ENCODE data around the gene THBS3. TPM values are rescaled to one million over a fixed set of nuclear protein-coding genes. Genes with fewer than 3 reads are reported as not detected.

The THBS3 gene
- total RNA-seq, 1 experiment from 2014 or later, result 36.8 TPM

DNA sequence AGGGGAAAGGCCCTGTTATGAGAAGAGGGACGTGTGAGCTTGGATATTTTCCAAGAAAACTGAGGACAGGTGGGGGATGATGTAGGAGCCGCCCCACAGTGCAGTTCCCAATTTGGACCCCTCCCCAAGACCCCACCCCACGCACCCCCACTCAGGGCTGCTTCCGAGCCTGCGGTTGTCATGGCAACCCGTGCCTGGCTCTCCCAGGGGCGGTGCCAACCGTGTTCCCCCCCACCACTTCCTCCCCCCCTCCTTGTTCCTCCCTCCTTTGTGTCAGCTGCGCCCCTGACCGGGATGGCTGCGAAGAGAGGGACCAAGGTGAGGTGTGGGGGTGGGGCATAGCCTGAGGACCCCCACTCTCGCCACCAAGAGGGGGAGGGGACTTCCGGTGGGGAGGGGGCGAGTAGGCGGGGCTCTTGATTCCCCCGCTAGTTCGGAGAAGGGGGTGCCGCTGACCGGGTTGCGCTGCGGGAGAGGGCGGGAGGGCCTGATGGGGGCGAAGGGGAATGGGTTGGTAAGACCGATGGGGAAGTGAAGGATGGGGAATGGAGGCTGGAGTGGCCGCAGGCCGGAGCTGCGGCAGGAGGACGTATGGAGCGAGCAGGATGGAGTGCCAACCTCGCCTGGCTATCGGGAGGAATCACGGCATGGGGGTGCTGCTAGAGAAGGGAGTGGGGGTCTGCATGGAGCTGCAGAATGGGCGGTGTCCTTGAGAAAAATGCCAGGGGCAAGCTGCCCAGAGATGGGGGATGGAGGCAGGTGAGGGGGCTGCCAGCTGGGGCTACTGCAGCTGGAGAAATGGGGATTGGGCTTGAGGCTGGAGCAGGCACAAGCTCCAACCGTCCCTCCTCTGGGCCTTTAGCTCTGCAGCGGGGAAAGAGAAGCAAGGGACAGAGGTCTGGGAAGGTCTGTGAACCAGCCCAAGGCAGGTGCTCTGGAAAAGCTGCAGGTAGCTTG, 33.1 kb downstream of the THBS3 start:
- CTCF ChIA-PET, result interaction anchor here (1.2 to 3.8 kb wide), 5 partner anchors 11 to 83 kb away, joined by 3 to 32 read pairs (median 19); partner anchors contain the start of gene THBS3

DNA sequence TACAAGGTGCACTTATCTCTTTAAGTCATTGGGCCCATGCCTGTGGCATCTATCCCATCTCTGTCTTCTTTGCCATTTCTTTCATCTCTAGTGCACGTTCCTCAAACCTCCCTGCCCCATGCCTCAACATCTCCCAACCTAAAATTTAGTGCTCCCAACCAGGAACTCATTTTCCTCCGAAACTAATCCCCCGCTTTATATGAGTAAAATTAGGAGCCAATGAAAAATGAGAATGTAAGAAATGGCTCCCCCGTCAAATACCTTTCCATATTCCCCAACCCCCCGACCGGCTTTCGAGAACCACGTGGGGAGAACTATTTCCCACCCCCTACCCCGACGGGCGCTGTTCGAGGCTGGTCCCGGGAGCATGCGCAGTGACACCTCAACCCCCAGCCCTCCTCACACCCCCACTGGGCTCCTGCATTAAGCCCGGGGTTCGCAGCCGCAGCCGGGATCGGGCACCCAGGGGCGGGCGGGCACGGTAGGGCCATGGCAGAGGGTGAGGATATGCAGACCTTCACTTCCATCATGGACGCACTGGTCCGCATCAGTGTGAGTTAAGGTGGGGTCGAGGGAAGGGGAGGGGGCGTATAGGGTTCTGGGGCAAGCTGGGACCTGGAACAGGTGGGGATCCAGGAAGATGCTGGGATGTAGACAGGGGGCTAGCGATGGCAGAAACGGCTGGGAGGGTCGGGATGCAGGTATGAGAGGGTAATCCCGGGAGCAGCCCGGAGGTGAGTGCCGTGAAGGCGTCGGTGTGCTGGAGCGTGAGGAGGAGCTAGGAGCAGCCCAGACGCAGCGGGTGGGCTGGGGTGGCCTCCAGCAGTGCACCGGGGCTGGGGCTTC, 34.0 kb downstream of the THBS3 start, which contains the start of gene TRIM46:
TSS of gene TRIM46 (plus strand) at position 372 of the 846 bp plus-strand sequence. CDS start at position 490, 118 bp downstream.
- BruUV-seq (replicated peaks), result no TSS peak
- Mint-ChIP-seq H3K4me1 (ENCODE audit: low read depth, unreplicated experiment) (peaks cover 46% of the 10 kb centered on the region), H3K36me3 (ENCODE audit: insufficient read depth, unreplicated experiment) (peaks cover 45% of the 10 kb centered on the region), H3K4me3 (ENCODE audit: low read depth, unreplicated experiment) (peak within 1 kb of the TSS; percentile 96), H3K27me3 (ENCODE audit: unreplicated experiment) (peaks cover 21% of the 10 kb centered on the region), H3K27ac (ENCODE audit: unreplicated experiment) (peak within 1 kb of the TSS; percentile 83), H3K9me3 (ENCODE audit: low read depth, unreplicated experiment) (no peaks in the 10 kb centered on the region)
- CTCF ChIA-PET, result interaction anchor here (0.7 to 3.8 kb wide), 27 partner anchors 12 to 614 kb away, joined by 3 to 32 read pairs (median 5); partner anchors contain the start of genes ADAM15, CLK2, DPM3 and PMVK
- intact Hi-C loops (cut with micrococcal nuclease; ENCODE audit: unreplicated experiment), result no loop called here
- no peak for DNase-seq
- no peak for TF ChIP-seq CTCF (IDR thresholded peaks at IDR 0.05; ENCODE audit: unreplicated experiment)

More for the DNA sequence above, 33.1 kb downstream of the THBS3 start:
- intact Hi-C loops (cut with micrococcal nuclease; ENCODE audit: unreplicated experiment), result no loop called here
- H3K27me3 Mint-ChIP-seq (ENCODE audit: unreplicated experiment), result peaks cover 21% of the 10 kb centered on the region
- H3K27ac Mint-ChIP-seq (ENCODE audit: unreplicated experiment), result peak overlapping the region; percentile 83
- no peak for TF ChIP-seq CTCF (IDR thresholded peaks at IDR 0.05; ENCODE audit: unreplicated experiment)
- peaks cover 39% of the 10 kb centered on the region for H3K36me3 Mint-ChIP-seq (ENCODE audit: insufficient read depth, unreplicated experiment)
- DNase-seq, result no peak
- H3K4me3 Mint-ChIP-seq (ENCODE audit: low read depth, unreplicated experiment), result peak overlapping the region; percentile 96
- H3K4me1 Mint-ChIP-seq (ENCODE audit: low read depth, unreplicated experiment), result peaks cover 46% of the 10 kb centered on the region
- H3K9me3 Mint-ChIP-seq (ENCODE audit: low read depth, unreplicated experiment), result no peaks in the 10 kb centered on the region
- no TSS peak for BruUV-seq (replicated peaks)

GRCh38 chr1:155172732-155173477, 34.8 kb downstream of the THBS3 start, which contains the start of gene KRTCAP2:
TSS of gene KRTCAP2 (minus strand) at chr1:155173304. CDS start at chr1:155173224, 80 bp downstream.
- TF ChIP-seq CTCF (IDR thresholded peaks at IDR 0.05; ENCODE audit: unreplicated experiment), result peak; percentile 89
- CTCF ChIA-PET, result interaction anchor here (0.6 to 3.8 kb wide), 35 partner anchors 13 to 613 kb away, joined by 3 to 32 read pairs (median 4); partner anchors contain the start of genes ADAM15, CLK2, DPM3 and EFNA3
- Mint-ChIP-seq H3K27me3 (ENCODE audit: unreplicated experiment) (peaks cover 21% of the 10 kb centered on the region), H3K4me3 (ENCODE audit: low read depth, unreplicated experiment) (peak within 1 kb of the TSS; percentile 96), H3K4me1 (ENCODE audit: low read depth, unreplicated experiment) (peaks cover 45% of the 10 kb centered on the region), H3K27ac (ENCODE audit: unreplicated experiment) (peak within 1 kb of the TSS; percentile 83), H3K36me3 (ENCODE audit: insufficient read depth, unreplicated experiment) (peaks cover 45% of the 10 kb centered on the region), H3K9me3 (ENCODE audit: low read depth, unreplicated experiment) (no peaks in the 10 kb centered on the region)
- intact Hi-C loops (cut with micrococcal nuclease; ENCODE audit: unreplicated experiment), result no loop called here
- peak; percentile 96 for DNase-seq
- TSS peak; percentile 69 for BruUV-seq (replicated peaks)
